Upper lobe of left lung (tissue), 4 donors: ENCODE measurements around the gene DNAAF1.

Experiments used
- CTCF ChIP-seq, 6 experiments: fragments of 450-650 bp in 4 of 6; fragments of 200-600 bp in 2 of 6; sonication (generic) in 2 of 6; IDR thresholded peaks; one replicate each; pipeline ENCODE4 v1.5.1; 2016 to 2019; ENCODE audit warnings: antibody characterized with exemption in 6 of 6
- POLR2A ChIP-seq, 4 donors: fragments of 450-650 bp; IDR thresholded peaks; one replicate each; pipeline ENCODE4 v1.5.1; 2016 to 2017; ENCODE audit warnings: antibody characterized with exemption in 4 of 4, mild to moderate bottlenecking in 2 of 4
- POLR2AphosphoS5 ChIP-seq, 2 donors: sonication (generic); formaldehyde crosslinking; IDR thresholded peaks; one replicate each; pipeline ENCODE4 v1.5.1; 2017; ENCODE audit warnings: antibody characterized with exemption in 2 of 2

- TF ChIP-seq CTCF (IDR thresholded peaks at IDR 0.05) (no peak), POLR2AphosphoS5 (IDR thresholded peaks at IDR 0.05) (no peak), POLR2A (IDR thresholded peaks at IDR 0.05) (no peak)
These were observed 8.6 kb upstream of the DNAAF1 start for GRCh38 chr16:84136331-84137125.
